Right ventricle myocardium superior (tissue), 1 donor: ENCODE results near the gene HMBS. TPM values are rescaled to one million over a fixed set of nuclear protein-coding genes. Genes with fewer than 3 reads are reported as not detected.

Experiments
- total RNA-seq: library from RNA; stranded (reverse); fragmentation: NEBNext Ultra II Directional; extraction: Animal tissue kit (Norgen Biotek cat#: 25700); gene quantifications from one replicate; pipeline ENCODE4 v1.2.1, GENCODE V29; 2021
- donor health status: DM: no; HTN: yes; CAD: no; lungs with severe emphysema.

HMBS gene
- total RNA-seq, 1 donor from 2014 or later: 22.1 TPM

Other genes with a start within 250 kb of the HMBS start
- not detected for gene CXCR5, start 201.0 kb upstream of the HMBS start, total RNA-seq
- 36.6 TPM for gene BCL9L, start 159.0 kb upstream of the HMBS start, total RNA-seq
- gene UPK2, start 128.6 kb upstream of the HMBS start, total RNA-seq: not detected
- not detected for gene FOXR1, start 113.1 kb upstream of the HMBS start, total RNA-seq
- gene CENATAC, start 86.7 kb upstream of the HMBS start, total RNA-seq: 10.0 TPM
- gene RPS25, start 66.5 kb upstream of the HMBS start, total RNA-seq: 827 TPM
- gene TRAPPC4, start 66.1 kb upstream of the HMBS start, total RNA-seq: 30.7 TPM
- 7.1 TPM for gene SLC37A4, start 54.0 kb upstream of the HMBS start, total RNA-seq
- gene HYOU1, start 27.7 kb upstream of the HMBS start, total RNA-seq: 63.5 TPM
- 19.8 TPM for gene VPS11, start 17.1 kb upstream of the HMBS start, total RNA-seq
- 18.2 TPM for gene DPAGT1, start 17.0 kb downstream of the HMBS start, total RNA-seq
- gene C2CD2L, start 22.5 kb downstream of the HMBS start, total RNA-seq: 9.6 TPM
- 13.3 TPM for gene HINFP, start 36.7 kb downstream of the HMBS start, total RNA-seq
- 1.5 TPM for gene ABCG4, start 64.2 kb downstream of the HMBS start, total RNA-seq
- 34.0 TPM for gene NLRX1, start 83.8 kb downstream of the HMBS start, total RNA-seq
- not detected for gene NHERF4, start 100.6 kb downstream of the HMBS start, total RNA-seq
- 6.5 TPM for gene CBL, start 121.5 kb downstream of the HMBS start, total RNA-seq
- gene MCAM, start 232.2 kb downstream of the HMBS start, total RNA-seq: 41.9 TPM
- 12.9 TPM for gene RNF26, start 249.6 kb downstream of the HMBS start, total RNA-seq